IPS-NIHi11 (cell line): ENCODE results near the gene CSTF2T.

Experiments used
- DNase-seq: peaks from one replicate; pipeline ENCODE4 v3.0.0; 2012; ENCODE audit warnings: mixed read lengths, low spot score

CSTF2T gene

DNA sequence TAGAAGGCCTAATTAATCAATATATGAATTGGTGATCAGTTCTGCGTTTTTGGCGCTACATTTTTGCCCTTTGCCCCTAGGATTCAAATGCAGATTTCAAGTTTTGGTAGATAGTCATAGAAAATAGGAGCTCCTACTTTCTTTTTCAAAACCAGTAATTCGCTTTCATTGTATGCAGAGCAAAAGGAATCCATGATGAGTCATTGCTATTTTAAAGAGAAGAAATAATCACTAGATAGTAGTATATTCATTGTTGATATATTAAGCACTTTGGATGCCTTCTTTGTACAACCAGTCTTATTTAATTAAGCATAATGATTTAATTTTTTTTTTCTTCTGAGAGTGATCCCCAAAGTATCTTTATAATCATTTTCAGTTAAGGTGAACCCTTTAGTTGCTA, 50.3 kb downstream of the CSTF2T start:
- DNase-seq, result no peak
